Muscle layer of duodenum (tissue), 2 donors: ENCODE results near the gene WNT7B.
"Not testable (repeated sequence)": the region's sequence is repeated elsewhere in the genome, so short reads cannot be mapped to it uniquely, and the experiment has no call there.

Experiments used
- H3K27ac ChIP-seq: one replicate; pipeline ENCODE4 v1.7.0; 2013; ENCODE audit warnings: mild to moderate bottlenecking, low read length
- H3K27me3 ChIP-seq: one replicate; pipeline ENCODE4 v1.7.0; 2013; ENCODE audit warnings: low read depth, mild to moderate bottlenecking, control low read depth, low read length
- H3K36me3 ChIP-seq, 2 donors: one replicate each; pipeline ENCODE4 v1.7.0; 2013; ENCODE audit warnings: low read length in 2 of 2, control low read depth in 1 of 2, mild to moderate bottlenecking in 1 of 2; ENCODE audit not compliant: insufficient read depth in 2 of 2, control insufficient read depth in 1 of 2
- H3K4me1 ChIP-seq, 2 donors: one replicate each; pipeline ENCODE4 v1.7.0; 2013; ENCODE audit warnings: low read length in 2 of 2, mild to moderate bottlenecking in 2 of 2, control low read depth in 1 of 2, moderate library complexity in 1 of 2; ENCODE audit not compliant: insufficient read depth in 2 of 2, control insufficient read depth in 1 of 2
- H3K4me3 ChIP-seq, 2 donors: one replicate each; pipeline ENCODE4 v1.7.0; 2013; ENCODE audit warnings: low read length in 2 of 2, low read depth in 1 of 2, mild to moderate bottlenecking in 1 of 2
- H3K9me3 ChIP-seq, 2 donors: one replicate each; pipeline ENCODE4 v1.7.0; 2013; ENCODE audit warnings: low read length in 2 of 2, control low read depth in 1 of 2, mild to moderate bottlenecking in 1 of 2; ENCODE audit not compliant: control insufficient read depth in 1 of 2
- donor health status: healthy.

Gene WNT7B

GRCh38 chr22:46007003-46007847, 30.3 kb upstream of the WNT7B start:
- peaks cover 17 to 24% of the 10 kb centered on the region in 2 donors for H3K4me1 ChIP-seq

GRCh38 chr22:46006379-46007002, 29.5 kb upstream of the WNT7B start:
- peaks cover 17 to 28% of the 10 kb centered on the region in 2 donors for H3K4me1 ChIP-seq
- H3K36me3 ChIP-seq = no peaks in the 10 kb centered on the region
- peak overlapping the region; percentile 75 for H3K27ac ChIP-seq
- H3K4me3 ChIP-seq = peak overlapping the region; percentile 16 to 52
- H3K9me3 ChIP-seq = peaks cover 0 to 9% of the 10 kb centered on the region in 2 donors
- H3K27me3 ChIP-seq = no peaks in the 10 kb centered on the region

More at GRCh38 chr22:46007003-46007847, 30.3 kb upstream of the WNT7B start:
- Histone ChIP-seq H3K36me3 (no peaks in the 10 kb centered on the region), H3K27ac (peak overlapping the region; percentile 75), H3K4me3 (peak overlapping the region; percentile 16 to 52), H3K27me3 (no peaks in the 10 kb centered on the region), H3K9me3 (peaks cover 0 to 9% of the 10 kb centered on the region in 2 donors)

DNA sequence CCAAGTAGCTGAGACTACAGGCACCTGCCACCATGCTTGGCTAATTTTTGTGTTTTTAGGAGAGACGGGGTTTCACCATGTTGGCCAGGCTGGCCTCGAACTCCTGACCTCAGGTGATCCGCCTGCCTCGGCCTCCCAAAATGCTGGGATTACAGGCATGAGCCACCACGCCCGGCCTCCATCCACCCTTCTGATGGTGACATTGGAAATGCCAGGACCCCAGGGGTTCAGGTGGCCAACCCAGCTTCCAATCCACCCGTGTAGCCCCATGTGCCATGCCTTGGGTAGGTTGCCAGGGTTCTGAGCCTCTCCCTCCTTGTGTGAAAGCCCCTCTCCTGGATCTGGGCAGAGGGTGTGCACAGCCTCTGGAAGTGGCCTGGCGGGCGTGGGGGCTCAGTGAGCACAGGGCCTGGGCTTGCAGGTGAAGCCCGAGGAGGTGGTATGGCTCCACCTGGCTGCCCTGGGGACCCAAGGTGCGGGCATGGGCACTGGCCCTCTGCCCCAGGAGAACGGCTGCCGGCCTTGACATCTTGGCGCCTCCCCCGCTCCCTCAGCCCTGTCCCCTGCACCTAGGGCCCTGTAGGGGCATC, 28.2 kb upstream of the WNT7B start:
- H3K4me1 ChIP-seq = peaks cover 17 to 31% of the 10 kb centered on the region in 2 donors
- not testable (repeated sequence) for H3K27ac ChIP-seq, H3K36me3 ChIP-seq, H3K4me3 ChIP-seq, H3K9me3 ChIP-seq, H3K27me3 ChIP-seq

- Histone ChIP-seq H3K9me3 (no peaks in the 10 kb centered on the region), H3K36me3 (no peaks in the 10 kb centered on the region), H3K27me3 (no peaks in the 10 kb centered on the region), H3K27ac (no peak overlapping the region), H3K4me1 (peaks cover 17 to 31% of the 10 kb centered on the region in 2 donors), H3K4me3 (no peak overlapping the region)
These were observed 27.3 kb upstream of the WNT7B start for GRCh38 chr22:46004105-46004866.

DNA sequence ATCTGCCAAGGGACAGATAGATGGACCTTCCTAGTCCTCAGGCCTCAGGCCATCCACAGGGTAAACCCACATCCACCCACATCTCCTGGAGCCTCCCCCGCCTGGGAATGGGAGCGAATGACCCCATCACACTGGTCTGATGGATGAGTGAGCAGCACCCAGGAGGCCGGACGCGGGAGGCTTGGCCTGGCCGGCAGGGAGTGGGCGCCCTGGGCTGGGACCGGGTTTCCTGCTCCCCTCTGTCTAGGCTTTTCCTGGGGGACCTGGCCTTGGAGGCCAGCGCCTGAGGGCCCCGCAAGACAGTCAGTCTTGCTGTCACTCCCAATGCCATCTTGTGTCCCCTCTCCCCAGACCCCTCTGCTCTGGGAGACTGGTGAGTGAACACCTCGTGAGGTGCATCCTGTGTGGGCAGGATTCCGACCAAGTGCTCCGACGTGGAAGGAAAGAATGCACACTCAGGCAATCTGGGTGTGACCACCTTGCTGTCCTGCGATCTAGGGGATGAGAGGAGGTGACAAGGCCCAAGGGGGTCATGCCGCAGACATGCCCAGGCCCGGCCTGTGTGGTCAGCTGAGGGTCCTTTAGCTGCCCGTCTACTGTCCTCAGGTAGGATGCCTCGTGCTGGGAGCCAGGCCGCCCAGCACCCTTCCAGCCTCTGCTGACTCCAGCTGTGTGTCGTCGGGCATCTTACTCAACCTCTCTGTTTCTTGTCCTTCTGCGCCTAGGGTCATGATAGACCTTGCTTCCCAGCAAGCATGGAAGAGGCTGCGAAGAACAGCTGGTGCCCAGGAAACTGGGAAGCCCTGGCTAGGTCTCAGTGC, 26.5 kb upstream of the WNT7B start:
- peaks cover 17 to 36% of the 10 kb centered on the region in 2 donors for H3K4me1 ChIP-seq
- H3K27me3 ChIP-seq = no peaks in the 10 kb centered on the region
- no peaks in the 10 kb centered on the region for H3K9me3 ChIP-seq
- no peaks in the 10 kb centered on the region for H3K36me3 ChIP-seq
- H3K27ac ChIP-seq = no peak overlapping the region
- no peak overlapping the region for H3K4me3 ChIP-seq

- Histone ChIP-seq H3K27ac (no peak overlapping the region), H3K4me3 (no peak overlapping the region), H3K36me3 (no peaks in the 10 kb centered on the region), H3K4me1 (peaks cover 11 to 37% of the 10 kb centered on the region in 2 donors), H3K9me3 (no peaks in the 10 kb centered on the region), H3K27me3 (no peaks in the 10 kb centered on the region)
These were observed 25.9 kb upstream of the WNT7B start for GRCh38 chr22:46002757-46003270.

DNA sequence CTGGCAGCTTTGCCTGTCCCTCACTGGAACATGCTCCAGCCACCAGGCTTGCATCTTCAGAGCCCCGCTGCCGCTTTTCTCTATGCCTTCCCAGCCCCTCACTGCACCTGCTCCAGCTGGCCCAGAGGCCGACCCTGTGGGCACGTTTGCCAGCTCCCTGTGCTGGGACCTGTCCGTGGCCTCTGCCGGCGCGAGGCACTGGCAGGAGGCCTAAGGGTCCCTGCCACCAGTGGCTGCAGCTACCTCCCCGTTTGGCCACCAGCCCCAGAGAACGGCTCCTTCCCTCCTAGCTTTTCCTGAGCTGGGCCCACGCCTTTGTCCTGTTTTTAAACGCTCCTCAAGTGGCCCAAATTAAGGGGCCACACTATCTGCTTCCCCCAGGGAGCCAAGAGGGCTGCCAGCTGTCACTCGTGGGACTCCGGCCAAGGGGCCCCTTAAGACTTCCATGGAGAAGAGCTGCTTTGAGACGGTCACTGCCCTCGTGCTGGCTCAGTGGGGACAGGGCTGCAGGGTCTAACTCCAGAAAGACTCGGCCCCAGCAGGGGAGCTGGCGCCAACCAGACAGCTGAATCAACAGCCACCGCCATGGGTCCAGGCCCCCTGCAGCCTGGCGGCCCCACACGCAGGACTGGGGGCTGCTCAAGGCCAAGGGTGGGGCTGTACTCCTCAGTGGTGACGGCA, 24.6 kb upstream of the WNT7B start:
- H3K27ac ChIP-seq = no peak overlapping the region
- H3K4me3 ChIP-seq = no peak overlapping the region
- peaks cover 6 to 37% of the 10 kb centered on the region in 2 donors for H3K4me1 ChIP-seq
- H3K36me3 ChIP-seq = no peaks in the 10 kb centered on the region
- H3K27me3 ChIP-seq = no peaks in the 10 kb centered on the region
- H3K9me3 ChIP-seq = no peaks in the 10 kb centered on the region

DNA sequence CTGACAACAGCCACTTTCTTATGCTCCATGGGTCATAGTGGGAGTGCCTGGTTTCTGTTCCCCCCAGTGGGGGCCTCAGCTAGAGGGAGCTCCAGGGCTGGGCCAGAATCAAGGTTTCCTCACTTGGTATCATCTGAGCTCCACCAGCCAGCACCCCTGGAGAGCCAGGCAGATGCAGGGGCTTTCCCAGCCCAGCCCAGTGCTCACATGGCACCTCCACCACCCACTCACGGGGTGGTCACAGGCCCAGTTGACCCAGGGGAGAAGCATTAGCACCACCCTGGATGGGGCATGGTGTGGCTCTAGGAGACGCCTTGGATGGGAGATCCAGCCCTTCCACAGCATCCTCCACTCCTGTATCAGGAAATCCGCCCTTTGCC, 24.1 kb upstream of the WNT7B start:
- H3K4me1 ChIP-seq = peaks cover 6 to 40% of the 10 kb centered on the region in 2 donors
- no peaks in the 10 kb centered on the region for H3K27me3 ChIP-seq
- H3K9me3 ChIP-seq = no peaks in the 10 kb centered on the region
- H3K4me3 ChIP-seq = no peak overlapping the region
- H3K27ac ChIP-seq = no peak overlapping the region
- H3K36me3 ChIP-seq = no peaks in the 10 kb centered on the region

DNA sequence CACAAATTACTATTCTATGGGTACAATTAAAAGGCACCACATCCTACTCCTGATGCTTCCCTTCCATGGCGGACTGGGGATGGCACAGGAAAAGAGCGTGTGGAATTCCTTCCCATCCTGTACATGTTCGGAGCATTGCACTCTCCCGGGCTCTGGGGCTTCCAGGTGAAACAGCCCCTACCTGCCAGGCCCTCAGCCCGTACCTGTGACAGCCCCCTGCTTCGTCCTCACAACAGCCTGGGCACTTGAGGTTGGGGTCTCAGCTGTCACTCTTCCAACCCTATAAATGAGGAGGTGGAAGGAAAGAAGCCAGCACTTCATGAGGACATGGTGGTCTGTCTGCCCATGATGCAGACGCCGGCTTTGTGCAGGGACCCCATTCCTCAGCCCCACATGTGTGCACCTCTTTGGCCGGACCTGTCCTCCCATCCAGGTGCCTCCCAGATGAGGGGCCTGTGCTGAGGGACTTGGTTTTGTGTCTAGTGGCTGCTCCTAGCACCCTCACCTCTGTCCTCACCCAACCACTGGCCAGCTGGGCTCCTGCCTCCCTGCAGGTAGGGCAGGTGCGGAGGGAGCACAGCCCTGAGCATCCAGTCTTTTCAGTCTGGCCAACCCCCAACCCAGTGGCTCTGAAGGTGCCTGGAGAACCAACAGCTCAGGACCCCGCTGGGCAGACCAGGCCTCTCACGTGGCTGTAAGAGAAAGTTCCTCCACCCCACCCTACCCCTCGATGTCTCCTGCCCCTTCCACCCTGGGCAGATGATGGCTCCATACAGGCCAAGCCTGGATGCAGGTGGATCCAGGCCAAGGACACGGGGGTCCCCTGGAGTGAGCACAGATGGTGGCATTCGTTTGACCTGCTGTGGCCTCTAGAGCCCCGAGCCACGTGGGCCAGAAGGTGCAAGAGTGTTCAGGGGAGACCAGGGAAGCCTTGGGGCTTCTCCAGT, 23.4 kb upstream of the WNT7B start:
- no peaks in the 10 kb centered on the region for H3K36me3 ChIP-seq
- H3K4me3 ChIP-seq = no peak overlapping the region
- H3K27ac ChIP-seq = no peak overlapping the region
- H3K4me1 ChIP-seq = peaks cover 9 to 47% of the 10 kb centered on the region in 2 donors
- no peaks in the 10 kb centered on the region for H3K27me3 ChIP-seq
- no peaks in the 10 kb centered on the region for H3K9me3 ChIP-seq
